Cortex of kidney (tissue), 1 donor: ENCODE results near the gene HERPUD1.

Experiments used
- DNase-seq: peaks from one replicate; lab custom pipeline; 2025; lab: John Stamatoyannopoulos, UW

HERPUD1 gene

DNA sequence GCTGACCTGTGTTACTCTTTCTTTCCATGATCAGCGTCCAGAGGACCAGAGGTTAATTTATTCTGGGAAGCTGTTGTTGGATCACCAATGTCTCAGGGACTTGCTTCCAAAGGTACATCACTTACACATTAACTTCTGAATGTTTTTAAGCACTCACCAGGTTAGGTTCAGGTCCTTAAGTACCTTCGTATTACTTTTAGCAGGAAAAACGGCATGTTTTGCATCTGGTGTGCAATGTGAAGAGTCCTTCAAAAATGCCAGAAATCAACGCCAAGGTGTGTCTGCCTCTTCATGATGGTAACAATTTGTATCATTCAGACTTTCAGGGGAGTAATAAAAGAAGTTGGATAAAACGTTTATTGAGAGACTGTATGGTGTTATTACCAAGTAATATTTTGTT, 3.3 kb downstream of the HERPUD1 start:
- no peak for DNase-seq

DNA sequence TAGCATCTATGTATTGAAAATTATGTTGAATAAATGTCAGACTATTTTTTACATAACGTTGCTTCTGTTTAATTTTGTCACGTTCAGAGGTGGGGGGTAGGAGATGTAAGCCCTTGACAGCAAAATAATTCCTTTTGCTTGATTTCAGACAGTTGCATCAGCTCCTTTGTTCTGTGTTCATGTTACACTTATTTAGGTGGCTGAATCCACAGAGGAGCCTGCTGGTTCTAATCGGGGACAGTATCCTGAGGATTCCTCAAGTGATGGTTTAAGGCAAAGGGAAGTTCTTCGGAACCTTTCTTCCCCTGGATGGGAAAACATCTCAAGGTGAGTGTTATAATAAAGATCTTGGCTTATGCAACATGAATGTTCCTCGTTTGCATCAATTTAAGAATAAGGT, 4.5 kb downstream of the HERPUD1 start:
- DNase-seq: no peak

DNA sequence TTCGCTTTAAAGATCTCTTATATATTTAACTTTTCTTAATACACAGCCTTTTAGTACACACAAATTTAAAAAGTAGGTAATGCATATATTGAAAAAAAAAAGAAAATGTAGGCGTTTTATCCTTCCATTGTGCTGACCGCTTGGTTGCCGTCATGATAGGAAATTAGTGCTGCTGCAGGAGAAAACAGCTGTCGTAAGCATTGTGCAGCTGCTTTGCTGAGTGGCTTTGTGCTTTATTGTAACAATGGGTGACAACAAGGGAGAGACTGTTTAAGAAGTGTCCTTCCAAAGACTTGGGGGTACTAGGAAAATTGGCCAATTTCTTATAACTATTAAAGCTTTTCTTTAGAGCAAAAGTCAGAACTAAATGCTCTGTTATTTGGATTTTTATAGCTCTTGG, 5.0 kb downstream of the HERPUD1 start:
- DNase-seq: no peak

- no peak for DNase-seq
These were observed 6.9 kb downstream of the HERPUD1 start for GRCh38 chr16:56938664-56939513.

GRCh38 chr16:56939801-56940200, 7.9 kb downstream of the HERPUD1 start:
- no peak for DNase-seq

GRCh38 chr16:56941092-56941491, 9.2 kb downstream of the HERPUD1 start:
- DNase-seq: no peak

GRCh38 chr16:56941856-56942331, 10.0 kb downstream of the HERPUD1 start:
- DNase-seq: no peak

DNA sequence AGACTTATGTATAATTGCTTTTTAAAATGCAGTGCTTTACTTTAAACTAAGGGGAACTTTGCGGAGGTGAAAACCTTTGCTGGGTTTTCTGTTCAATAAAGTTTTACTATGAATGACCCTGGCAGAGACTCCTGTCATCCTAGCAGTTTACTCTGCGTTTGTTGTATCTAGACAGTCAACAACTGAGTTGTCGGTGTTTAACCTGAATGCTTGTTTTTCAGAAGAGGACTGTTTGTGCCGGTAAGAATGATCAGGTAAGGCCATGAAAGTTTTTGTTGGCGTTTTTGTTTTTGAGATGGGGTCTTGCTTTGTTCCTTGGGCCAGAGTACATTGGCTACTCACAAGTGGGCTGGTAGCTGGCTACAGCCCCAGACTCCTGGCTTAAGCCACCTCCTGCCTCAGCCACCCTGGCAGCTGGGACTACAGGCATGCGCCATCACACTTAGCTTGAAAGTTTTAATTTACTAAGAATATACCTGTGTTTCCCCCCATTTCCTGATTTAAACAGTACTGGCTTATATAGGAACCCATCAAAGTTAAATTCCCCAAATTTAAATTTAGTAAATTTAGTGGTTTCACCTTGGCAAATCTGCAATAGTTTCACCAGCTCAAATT, 11.9 kb downstream of the HERPUD1 start:
- no peak for DNase-seq

DNA sequence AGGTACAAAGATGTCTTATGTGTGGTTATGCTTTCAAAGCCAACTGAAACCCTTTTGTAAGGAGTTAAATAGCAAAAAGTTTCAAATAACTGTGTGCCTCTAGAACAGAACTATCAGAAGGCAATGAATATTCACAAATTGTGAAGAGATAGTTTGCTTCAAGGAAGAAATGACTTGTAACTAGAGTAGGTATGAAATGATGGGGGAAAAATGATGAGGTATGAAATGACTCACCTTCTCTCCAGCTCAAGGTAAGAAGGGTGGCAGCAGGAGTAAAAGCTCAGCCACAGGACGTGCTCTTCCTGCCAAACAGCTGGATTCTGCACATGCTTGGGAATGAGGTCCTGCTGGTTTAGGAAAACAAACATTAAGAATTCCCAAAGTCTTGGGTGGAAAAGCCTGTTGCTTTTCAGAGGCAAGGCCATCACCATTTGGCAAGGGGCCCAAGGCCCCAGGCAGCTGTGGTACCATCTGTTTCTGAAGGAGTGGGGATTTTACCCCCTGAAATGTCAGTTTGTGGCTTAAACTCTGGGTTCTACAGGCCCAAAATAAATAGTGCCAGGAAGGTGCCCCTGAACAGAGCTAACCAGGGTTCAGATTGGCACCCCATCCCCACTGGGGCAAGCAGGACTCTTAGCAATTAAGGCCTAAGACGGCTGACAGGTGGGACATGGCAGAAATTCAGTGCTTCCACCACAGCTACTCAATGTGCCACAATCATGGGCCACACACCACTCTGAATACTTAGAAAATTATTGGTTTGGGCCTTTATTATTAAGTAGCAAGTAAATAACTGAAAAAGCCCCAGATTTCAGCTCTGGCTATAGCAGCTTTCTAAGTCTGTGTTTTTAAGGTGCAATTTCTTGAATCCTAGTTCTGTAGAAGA, 13.3 kb downstream of the HERPUD1 start:
- no peak for DNase-seq

GRCh38 chr16:56945847-56946527, 14.0 kb downstream of the HERPUD1 start:
- no peak for DNase-seq

DNA sequence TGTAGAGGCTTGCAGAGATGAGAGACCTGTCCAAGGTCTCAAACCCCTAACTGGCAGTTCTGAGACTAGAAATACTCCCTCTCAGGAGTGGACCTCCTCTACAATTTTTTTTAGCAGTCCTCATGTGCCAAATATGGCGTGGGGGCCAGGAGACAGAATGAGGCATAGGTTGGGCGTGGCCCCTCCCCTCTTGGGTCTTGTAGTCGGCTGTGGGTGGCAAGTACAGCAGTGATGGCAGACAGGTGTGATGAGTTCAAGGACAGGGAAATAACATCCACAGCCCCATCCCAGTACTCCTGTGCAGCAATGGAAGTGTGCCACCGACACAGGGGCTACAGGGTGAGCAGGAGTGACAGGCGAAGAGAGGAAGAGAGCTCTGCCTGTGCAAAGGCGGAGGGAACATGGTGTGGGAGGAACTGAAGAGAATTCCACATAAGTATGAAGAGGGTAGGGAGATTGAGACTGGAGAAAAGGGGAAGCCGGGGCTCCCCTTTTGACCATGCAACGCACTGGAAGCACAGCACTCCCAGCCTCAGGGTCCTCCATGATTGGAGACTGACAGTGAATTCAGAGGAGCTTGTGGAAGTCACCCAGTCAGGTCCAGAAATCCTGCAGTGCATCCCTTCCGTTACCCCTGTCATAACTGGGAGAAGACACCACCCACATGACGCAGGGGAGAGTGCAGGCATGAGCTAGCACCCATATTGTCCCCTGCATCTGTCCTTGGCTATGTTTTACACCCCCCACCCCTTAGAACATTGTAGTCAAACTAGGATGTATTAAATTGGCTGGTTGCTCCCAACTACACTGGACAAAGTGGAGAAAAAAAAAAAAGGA, 15.0 kb downstream of the HERPUD1 start:
- no peak for DNase-seq

GRCh38 chr16:56947604-56947995, 15.7 kb downstream of the HERPUD1 start:
- no peak for DNase-seq

DNA sequence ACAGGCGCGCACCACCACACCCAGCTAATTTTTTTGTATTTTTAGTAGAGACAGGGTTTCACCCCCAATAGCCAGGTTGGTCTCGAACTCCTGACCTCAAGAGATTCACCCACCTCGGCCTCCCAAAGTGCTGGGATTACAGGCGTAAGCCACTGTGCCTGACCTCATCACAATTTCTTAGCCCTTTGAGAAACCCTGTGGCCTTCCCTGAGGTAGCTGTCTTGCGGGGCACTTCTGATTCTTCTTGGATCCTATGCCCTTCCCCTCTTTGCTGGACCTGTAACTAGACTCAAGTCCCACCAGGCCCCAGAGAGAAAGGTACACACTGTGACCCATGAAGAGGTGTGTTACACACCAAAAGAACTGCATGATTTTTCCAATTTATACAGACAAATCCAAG, 16.3 kb downstream of the HERPUD1 start:
- no peak for DNase-seq

DNA sequence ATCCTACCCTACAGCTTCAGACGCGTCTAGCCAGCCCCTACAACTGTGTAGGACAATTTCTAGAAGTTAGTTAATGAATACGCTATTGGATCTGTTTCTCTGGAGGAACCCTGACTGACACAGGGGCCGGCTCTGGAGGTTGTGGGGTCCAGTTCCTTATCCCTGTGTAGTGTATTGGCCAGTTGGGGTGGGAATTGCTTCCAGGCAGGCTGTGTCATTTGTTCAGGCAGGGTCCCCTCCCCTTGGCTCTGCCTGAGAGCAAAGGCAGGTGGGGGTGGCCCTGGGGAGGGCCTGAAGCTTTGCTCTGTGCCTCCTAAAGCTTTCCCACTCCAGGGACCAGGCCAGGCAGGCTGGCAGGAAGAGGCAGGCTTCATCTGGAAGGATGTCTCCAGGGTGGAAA, 18.1 kb downstream of the HERPUD1 start:
- DNase-seq: no peak

DNA sequence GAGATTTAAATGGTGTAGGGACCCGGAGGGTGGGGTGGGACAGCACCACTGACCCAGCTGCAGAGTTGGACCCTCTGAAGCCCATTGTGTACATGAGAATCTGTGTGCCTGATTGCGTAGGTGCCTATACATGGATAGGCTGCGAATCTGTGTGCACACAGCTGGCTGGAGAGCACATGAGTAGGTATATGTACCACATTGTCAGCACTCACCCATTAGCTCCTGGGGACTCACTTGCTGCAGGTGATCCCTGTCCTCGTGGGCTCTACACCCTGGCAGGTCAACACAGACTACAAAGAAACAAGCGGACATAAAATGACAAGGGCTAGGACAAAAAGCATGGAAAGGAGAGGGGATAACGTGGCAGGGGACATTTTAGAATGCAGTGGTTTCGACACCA, 18.5 kb downstream of the HERPUD1 start:
- DNase-seq: no peak

GRCh38 chr16:56950881-56951771, 19.2 kb downstream of the HERPUD1 start:
- DNase-seq: no peak

GRCh38 chr16:56953006-56953405, 21.1 kb downstream of the HERPUD1 start:
- DNase-seq: no peak

DNA sequence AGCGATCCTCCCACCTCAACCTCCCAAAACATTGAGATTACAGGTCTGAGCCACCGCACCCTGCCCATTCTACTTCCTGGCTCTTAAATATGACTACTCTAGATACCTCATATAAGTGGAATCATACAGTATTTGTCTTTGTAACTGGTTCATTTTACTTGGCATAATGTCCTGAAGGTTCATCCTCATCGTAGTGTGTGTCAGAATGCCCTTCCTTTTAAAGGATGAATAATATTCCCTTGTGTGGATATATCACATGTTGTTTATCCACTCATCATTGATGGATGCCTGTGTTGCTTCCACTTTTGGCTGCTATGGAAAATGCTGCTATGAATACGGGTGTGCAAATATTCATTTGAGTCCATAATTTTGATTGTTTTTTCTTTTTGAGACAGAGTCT, 24.1 kb downstream of the HERPUD1 start:
- DNase-seq: no peak

- DNase-seq: no peak
These were observed 24.8 kb downstream of the HERPUD1 start for GRCh38 chr16:56956756-56957155.

- no peak for DNase-seq
These were observed 28.8 kb downstream of the HERPUD1 start for GRCh38 chr16:56960681-56961281.
